Inflammatory macrophage (primary cell): ENCODE results near the gene SP9.

Source experiments
- DNase-seq, 2 donors: peaks; one replicate each; pipeline ENCODE4 v3.0.0-alpha.2; 2020 to 2022
- total RNA-seq, 18 experiments: gene quantifications; one replicate each; lab custom pipeline; 2026; ENCODE audit warnings: mixed read lengths in 6 of 18, inconsistent platforms in 2 of 18; lab: John Stamatoyannopoulos, UW

The SP9 gene
- total RNA-seq: 0 to 0.04 (median 0) reads per million in 18 experiments

DNA sequence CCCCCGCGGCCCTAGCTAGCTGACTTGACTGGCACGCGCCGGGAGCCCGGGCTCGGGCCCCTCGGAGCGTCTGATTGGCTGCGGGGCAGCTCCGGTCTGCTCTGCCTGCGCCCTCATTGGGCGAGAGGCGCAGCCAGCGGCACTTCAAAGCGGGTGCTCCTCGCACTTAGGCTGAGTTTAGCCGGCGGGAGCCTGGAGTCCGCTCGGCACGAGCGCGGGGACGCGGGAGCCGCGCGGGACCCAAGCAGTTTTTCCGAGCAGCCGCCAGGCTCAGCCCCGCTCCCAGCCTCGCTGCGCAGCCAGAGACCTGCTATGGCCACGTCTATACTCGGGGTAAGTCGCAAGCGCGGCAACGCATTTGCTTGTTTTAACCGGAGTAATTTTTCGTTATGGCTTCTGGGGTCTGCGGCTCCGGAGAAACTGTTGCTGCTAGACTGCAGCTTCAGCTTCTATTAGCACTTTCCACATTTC lies at the start of gene SP9:
TSS of gene SP9 (plus strand) at position 174 of the 471 bp plus-strand sequence. CDS start at position 313, 139 bp downstream.
- DNase-seq: no peak

DNA sequence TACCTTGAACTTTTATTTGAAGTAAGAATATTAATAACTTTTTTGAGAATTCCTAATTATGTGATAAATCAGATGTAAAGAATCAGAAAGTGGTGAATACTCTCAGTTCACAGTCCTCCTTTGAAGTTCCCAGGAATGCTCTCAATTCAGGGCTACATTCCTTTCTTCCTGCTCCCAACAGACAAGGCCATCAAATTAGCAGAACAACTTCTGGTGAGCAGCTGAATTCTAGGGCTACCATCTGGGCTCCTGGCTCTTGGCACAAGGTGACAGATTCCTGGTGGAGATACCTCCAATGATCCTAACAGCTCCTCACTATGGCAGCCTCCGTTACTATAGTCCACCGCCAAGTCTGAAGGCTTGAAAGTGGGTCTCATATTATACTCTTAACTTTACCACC lies 48.6 kb upstream of the SP9 start:
- no peak for DNase-seq

DNA sequence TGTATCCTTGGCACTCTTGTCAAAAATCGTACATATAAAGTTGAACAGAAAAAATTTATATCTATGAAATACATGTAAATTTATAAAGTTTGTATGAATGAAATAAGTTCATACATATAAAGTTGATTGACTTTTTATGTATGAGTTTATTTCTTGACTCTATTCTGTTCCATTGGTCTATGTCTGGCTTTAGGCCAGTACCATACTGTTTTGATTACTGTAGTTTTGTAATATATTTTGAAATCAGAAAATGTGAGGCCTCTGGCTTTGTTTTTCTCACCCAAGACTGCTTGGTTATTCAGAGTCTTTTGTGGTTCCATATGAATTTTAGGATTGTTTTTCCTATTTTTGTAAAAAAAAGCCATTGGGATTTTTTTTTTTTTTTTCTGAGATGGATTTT lies 41.8 kb upstream of the SP9 start:
- no peak for DNase-seq

DNA sequence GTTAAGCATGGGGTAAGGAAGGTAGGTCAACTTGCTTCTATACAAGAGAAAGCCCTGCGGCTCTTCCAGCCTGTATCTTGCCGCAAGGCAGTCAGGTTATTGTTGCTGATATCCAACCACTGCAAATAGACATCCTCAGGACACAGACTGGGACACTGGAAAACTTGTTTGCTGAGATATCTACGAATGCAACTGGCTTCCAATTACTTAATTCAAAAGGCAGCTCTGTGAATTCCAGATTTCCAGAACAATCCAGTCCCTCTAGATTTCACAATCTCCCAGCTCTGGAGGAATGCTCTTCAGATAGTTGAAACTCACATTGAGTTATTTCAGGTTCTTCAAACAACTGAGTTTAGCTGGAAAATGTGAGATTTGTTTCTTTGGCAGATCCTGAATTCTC lies 34.6 kb upstream of the SP9 start:
- DNase-seq: no peak

DNA sequence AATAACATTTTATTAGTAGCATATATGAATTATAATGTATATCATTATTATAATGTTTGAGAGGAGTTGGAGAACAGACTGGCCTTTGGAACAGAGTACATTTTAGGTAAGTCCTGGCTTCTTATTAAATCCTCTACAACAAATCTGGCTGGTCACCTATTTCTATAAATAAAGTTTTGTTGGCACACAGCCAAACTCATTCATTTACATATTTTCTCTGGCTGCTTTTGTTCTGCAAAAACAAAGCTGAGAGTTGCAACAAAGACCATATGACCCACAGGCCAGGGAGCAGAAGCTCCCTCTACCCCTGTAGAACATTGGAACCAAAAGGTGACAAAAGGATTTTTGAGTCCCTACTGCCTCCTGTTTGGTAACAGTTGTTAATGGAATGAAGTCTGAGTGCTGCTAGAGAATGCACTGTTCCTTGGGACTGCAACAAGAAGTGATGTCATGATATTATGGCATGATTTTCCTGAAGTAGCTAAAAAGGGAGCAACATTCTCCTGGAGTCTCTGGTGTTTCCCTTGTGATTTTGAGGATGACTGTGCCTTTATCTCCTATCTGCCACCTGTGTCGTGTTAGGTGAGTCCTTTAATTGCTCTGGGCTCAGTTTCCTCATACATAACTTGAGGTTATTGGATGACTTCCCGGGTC lies 22.0 kb upstream of the SP9 start:
- peak in 1 of 2 donors; percentile 17 for DNase-seq

DNA sequence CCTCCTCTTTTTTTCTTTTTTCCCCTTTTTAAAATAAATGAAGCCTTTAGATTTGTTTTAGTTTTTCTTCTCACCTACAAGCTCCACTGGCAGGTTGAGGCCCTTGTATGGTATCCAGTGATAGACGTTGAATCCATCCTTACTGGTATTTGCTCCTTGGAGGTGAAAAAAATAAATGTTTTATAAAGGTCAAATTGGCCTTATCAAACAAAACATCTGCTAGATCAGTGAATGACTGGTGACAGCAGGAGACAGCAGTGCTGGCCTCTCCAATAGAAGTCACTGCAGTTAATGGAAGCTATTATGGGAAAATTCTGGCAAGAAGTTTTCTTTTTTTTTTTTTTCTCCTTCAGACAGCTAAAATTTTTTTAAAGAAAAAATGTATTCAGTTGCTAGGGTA lies 12.6 kb upstream of the SP9 start:
- DNase-seq: no peak

DNA sequence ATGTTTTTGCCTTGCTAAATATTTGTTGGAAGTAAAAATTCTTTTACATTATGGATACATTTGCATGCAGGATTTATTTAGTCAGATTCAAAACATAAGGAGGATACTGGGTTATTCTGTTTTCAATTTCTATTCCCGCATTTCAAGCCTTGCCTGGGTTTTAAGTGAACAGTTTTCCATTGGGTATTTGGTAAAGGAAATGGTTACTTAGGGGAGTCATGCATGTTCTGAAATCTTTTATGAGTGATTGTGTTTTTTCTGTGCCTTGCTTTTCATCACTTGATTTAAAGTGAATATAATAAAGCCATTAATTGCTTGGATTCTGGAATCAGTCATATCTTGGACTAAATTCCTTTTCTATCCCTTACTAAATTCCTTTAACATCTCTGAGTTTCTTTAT lies 12.0 kb upstream of the SP9 start:
- DNase-seq: no peak

DNA sequence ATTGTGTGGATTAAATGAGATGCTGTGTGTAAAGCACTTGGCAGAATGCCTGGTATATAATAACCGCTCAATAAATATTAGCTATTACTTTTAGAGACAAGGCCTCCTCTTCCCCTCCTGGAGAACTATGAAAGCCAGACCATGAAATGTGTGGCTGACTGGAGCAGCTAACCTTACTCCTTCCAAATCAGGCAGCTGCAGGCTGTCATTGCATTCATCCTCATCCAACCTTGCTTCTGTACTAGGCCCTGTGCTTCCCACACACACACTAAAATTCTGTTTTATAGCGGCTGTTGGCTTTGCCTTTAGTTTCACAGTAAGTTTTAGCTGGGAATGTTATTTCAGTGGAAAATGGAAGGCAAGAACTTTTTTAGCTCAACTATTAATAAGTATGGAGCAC lies 10.2 kb upstream of the SP9 start:
- no peak for DNase-seq

DNA sequence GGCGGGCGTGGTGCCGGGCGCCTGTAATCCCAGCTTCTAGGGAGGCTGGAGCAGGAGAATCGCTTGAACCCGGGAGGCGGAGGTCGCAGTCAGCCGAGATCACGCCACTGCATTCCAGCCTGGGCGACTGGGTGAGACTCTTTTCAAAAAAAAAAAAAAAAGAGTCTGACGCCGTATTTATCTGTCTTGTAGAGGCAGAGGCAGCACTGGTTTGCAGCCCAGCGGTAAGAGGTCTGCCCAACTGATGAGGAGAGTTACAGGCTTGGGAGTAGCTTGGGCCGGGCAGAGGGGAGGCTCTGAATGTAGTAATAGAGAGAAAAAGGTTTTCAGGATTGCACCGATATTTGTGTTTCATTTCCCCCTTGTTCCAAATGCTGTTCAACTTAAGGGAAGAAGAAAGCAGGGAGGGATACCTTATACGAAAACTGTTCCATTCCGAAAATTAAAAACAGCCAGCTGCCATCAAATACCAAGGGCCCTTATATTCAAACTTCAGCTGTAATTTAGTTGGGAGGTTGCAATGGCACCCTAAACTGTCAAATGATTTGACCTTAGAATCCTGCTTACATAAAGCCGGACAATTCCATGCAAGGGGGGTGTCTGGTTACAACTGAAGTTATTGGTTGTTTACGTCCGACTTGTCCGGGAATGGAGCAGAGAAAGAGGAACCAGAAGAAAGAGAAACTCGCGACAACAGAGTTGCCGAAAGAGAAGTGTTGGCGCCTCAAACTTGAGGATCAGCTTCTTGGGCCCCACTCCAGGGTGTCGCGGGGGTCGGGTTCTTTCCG lies 9.2 kb upstream of the SP9 start:
- peak; percentile 47 to 55 for DNase-seq

DNA sequence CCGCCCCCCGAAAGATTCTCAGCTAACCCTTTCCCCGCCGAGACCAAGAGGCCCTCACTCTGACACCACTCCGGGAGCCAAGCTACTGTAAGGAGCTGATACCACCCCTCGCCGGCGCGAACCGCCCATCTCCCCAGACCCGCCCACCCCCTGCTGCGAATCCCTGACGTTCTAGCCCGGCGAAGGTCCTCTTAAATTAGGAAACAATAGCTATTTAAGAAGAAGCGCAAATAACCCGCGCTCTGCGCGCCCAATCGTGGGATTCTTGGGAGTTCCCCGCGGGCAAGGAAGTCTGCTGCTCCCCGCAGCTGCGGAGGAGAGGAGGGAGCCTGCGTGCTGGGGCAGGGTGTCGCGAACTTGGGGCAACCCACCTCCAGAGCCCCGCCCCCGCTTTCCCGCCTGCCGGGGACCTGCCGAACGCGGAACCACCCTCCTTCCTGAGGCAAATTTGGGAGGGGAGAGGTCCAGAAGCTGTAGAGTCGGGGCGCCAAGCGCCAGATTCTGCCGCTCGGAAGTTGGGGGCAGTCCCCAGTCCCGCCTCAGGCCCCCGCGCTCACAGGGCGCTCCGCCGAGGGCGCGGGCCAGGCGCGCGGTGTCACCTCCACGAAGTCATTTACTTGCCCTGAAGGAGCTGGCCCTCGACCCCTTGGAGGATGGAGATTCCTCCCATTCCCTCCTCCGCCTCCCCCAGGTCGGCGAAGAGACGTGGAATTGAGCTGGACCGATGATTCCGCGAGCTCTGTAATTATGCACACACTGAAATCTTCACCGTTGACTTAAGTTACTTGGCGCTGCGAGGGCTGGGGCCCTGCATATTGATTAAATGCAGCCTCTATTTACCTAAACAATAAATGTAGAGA lies 8.4 kb upstream of the SP9 start:
- peak in 1 of 2 donors; percentile 58 for DNase-seq

DNA sequence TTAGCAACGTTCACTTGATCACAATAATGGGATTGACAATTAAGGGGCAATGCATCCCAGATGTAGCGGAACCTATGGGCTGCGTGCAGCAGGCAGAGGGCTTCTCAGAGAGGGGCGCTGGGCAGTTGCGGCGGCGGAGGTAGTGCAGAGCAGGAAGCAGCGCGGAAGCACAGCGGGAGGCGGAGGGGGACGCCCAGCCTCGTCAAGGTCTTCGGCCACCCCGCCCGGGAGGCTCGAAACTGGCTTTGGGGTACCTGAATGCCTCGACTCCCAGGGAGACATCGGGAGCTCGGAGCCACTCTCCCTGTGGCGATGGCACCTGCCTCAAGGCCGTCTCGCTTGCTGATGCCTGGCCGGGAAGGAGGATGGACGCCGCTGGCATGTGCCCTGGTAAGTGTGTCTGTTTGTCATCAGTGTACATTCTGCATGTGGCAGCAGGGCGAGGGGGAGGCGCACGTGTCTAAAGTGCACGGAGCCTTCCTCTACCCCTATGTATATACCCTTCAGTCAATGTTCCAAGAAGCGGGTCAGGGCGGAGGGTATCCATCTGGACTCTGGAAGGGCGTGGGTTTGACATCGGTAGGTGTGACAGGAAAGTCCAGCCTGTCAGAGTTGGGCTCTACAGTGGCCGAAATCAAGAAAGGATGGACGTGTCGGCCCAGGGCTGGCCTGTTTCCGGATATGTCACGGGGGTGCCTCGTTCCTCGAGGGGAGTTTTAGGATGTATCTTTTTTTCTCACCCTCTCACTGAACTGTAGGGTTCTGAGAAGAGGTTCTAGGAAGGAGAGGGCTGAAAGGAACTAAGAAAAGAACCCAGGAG lies 7.5 kb upstream of the SP9 start:
- DNase-seq: no peak

DNA sequence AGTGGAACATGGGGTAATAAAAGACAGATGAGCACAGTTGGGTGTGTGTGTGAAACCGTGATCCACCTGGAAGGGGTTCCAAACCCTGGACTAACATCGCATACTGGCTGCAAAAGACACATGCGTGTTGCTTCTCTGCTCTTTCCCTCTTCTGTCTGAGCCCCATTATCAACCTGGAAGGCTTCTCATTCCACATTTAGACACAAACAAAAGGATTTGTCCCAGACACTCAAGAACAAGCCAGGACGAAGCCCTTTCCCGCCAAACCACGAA lies 7.0 kb upstream of the SP9 start:
- DNase-seq: no peak

DNA sequence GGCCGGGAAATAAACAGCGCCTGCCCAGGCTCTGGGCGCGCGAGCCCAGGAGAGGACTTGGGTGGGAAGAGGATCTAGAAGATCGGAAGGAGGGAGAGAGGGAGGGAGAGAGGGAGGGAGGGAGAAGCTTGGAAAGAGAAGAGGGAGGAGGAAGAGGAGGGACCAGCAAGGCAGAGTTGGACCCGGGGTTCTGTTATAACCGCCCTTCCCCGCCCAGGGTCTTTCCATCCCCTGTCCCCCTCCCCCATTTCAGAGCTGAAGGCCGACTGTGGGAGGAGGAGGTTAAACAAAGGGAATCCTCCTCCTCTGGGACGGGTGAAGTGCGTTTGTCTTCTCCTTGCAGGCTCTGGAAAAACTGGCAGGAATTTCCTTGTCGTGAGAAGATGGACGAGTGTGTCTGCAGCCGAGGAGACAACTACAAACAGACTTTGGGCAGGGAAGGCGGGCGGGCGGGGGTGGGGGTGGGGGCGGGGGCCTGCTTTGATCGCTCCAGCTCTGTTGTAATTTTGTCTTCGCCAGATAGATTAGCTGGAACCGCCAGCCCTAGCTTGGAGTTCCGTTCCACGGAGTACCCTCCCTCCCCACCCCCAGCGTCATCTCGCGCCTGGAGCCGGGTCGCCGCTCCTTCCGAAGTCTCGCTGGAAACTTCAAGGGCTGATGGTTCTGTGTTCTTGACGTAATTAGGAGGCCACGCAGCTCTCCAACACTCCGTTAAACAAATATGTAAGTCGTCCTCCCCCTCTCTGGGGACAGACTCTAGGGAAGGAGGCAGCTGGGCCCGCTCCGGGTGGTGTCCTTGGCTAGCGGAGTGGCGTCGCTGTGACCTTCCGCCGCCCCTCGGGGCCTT lies 6.4 kb upstream of the SP9 start:
- no peak for DNase-seq

DNA sequence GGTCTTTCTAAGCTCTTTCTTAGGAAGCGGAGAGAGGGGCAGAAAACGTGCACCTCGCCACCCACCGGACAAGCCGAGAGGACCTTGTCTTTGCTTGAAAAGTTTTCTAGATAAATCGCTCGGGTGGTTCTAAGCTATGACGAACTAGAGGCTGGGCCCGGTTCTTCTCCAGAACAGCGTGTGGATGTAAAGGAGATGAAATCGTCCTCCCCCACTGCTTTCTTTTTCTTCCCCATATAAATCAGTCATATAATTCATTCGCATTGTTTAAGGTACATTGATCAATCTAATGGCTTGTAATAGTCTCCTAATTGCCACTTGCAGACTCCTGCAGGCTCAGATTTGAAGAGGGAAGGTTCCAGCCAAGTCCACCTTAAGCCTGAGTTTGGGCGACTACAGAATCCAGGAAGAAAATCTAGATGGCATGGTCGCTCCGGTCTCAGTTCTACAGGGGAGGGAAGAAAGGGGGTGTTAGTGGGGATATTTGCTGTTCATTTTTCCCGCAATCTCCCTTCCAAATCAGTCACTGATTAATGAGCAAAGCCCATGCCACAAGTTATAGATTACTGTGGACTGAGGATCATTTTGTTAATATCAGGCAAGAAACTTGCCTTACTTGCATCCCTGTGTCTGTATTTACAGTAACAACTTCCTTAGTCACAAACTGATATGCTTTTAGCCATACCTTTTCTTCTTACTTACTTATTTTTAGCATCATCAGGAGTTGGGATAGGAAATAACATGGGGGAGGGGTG lies 5.6 kb upstream of the SP9 start:
- DNase-seq: no peak

DNA sequence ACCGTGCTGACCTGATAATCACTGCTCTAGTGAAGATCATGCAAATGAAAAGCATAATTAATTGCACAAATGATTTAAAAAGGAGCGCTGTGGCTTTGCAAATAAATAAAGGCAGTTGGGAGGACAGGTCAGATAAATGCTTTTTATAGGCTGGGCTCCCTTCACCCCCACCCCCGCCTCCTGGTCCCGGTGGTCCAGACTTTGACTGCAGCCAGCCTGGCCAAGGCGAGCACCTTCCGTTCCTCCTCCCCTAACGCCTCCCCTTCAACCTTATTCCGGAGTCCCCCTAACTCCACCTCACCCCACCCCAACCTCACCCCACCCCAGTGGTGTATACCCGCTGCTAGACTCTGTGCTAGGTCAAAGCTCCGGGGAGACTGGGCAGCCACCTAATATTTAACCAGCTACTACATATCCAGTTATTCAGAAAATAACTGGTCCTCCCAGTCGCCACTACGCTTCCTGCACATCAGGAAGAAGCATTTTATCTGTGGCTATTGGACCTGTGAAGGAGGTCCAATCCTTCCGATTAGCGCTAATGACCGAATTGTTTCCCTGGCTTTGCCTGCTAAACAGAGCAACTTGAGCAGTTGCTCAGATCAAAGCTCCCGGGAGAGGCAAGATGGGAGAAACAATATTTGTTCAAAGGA lies 3.7 kb upstream of the SP9 start:
- DNase-seq: no peak

DNA sequence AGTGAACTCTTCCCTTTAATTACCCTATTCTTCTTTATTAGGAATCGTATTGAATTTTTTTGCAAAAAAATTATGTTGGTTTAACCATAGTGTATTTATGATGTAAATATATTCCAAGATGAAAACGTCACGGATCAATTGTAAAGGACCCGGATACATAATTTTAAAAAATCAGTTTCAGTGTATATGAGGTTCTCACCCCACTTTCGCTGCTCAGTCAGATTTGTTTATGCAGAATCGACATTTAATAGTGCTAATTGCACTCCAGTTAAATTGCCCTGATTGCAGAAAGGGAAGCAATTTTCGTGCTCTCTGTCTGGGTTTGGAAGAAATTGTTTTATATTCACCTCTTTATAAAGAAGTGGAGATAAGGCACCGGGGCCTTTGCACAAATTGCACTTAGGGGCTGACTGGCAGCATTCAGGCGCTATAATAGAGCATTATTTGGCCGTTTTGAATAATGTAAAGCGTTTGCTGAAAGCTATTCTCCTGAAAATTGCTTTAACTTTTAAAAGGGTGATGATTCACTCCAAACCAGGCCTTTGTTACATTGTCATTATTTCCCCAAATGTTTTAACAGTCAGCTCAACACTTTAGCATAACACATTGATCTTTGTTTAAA lies 3.0 kb upstream of the SP9 start:
- DNase-seq: no peak

DNA sequence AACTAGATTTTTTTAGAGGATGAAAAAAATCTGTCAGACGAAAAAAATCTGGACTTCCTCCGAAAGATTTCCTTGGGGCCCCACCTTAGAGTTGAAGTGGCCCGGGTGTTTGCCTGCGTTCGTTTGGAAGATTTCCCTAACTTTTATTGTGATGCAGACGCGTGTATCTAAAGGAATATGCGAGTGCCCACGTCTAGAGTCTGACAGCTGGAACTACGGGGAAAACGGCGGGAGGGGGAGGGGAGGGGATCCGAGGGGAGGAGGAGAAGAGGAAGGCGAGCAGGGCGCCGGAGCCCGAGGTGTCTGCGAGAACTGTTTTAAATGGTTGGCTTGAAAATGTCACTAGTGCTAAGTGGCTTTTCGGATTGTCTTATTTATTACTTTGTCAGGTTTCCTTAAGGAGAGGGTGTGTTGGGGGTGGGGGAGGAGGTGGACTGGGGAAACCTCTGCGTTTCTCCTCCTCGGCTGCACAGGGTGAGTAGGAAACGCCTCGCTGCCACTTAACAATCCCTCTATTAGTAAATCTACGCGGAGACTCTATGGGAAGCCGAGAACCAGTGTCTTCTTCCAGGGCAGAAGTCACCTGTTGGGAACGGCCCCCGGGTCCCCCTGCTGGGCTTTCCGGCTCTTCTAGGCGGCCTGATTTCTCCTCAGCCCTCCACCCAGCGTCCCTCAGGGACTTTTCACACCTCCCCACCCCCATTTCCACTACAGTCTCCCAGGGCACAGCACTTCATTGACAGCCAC lies 2.4 kb upstream of the SP9 start:
- no peak for DNase-seq

DNA sequence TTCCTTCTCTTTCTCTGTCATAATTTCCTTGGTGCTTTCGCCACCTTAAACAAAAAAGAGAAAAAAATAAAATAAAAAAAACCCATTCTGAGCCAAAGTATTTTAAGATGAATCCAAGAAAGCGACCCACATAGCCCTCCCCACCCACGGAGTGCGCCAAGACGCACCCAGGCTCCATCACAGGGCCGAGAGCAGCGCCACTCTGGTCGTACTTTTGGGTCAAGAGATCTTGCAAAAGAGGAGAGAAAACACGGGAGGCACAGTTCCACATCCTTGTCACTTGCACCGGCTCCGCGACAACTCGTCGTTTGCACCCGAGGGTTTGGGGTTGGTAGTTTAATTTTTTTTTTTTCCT lies 1.8 kb upstream of the SP9 start:
- DNase-seq: no peak
